Endothelial cell of hepatic sinusoid (primary cell): ENCODE measurements around the gene VSX2.

Experiments used
- in situ Hi-C: cut with HindIII; loops from 2 replicates; pipeline ENCODE4 v1.10.0; 2017; ENCODE audit warnings: low sequenced_read_pairs

VSX2 gene

DNA sequence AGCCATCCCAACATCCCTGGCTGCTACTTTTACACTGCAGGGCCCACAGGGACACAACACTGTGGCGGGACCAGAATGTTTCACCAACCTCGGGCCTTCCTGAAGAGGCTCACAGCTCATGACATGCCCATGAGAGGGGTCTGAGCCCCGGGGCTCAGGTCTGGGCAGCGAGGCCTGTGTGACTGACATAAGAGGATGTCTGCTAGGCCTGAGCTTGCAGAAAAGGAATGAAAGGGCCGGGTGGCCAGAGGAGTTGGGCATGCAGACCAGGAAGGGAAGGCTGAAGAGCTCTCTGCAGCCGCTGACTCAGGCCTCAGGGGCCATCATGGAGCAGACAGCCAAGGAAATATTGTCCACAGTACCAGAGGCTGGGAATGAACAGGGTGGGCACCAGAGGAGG, 18.3 kb upstream of the VSX2 start:
- in situ Hi-C loops, result no loop called here

DNA sequence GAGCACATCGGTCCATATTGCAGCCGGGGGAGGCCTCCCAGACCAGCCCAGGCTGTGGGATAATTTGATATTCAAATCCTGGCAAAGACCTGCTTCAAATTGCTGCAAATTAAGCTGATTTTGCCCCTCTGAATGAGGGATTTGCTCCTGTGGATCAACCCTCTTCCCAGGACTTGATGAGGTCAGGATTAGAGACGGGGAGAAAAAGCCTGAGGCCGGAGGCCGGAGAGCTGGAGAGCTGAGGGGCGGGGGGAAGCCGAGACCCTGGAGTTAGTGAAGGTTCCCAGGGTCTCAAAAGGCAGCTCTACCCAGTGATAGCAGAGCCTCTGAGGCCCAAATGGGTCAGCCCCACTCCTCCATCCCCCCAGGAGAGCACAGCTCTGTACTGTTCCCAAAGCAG, 17.5 kb upstream of the VSX2 start:
- in situ Hi-C loops, result no loop called here

DNA sequence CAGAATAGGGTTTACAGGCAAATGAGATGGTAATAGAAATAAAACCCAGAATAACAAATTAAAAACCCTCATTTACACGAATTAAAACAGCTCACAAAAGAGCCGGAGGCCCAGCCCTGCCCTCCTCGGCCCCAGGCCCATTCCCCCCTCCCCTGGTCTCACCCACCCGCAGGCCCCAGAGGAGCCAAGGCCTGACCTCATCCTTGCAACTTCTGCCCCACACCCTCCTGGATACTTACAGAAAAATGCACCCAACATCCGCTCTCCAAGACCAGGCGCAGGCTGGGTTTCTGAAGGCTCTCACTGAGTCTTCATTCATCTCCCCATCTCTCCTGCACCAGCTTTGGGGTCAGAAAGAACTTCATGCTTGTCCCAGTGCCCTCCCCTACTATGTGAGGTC, 16.2 kb upstream of the VSX2 start:
- in situ Hi-C loops, result no loop called here

DNA sequence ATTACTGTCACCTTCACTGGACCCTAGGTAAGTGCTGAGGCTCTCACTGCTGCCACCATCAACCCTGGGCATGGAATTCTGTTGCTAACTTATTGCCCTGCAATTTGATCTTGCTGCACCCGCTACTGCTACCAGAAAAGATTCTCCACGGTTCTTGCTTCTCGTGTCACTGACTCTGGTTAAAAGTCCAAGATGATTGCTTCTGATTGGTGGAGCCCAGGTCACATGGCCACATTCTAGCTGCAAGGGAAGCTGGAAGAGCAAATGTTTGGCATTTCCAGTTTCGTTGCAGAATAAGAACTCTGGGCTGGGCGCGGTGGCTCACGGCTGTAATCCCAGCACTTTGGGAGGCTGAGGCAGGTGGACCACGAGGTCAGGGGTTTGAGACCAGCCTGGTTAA, 7.5 kb upstream of the VSX2 start:
- in situ Hi-C loops, result no loop called here

DNA sequence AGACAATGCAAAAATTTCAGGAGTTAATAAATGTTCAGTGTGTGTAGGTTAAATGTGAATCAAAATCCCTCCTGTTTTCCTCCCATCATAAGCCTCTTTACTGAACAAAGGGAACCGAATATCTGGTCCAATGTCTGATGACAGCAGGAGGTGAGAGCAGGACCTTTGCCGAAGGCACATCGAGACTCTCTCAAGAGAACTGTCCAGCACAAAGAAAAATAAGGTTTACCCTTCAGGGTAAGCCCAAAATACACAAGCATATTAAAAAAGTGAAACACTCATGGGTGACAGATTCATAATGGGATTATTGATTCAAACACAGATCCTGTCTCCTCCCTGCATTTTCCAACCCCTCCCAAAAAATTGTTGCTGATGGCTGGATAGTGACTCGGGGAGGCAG, 4.2 kb upstream of the VSX2 start:
- in situ Hi-C loops, result no loop called here

DNA sequence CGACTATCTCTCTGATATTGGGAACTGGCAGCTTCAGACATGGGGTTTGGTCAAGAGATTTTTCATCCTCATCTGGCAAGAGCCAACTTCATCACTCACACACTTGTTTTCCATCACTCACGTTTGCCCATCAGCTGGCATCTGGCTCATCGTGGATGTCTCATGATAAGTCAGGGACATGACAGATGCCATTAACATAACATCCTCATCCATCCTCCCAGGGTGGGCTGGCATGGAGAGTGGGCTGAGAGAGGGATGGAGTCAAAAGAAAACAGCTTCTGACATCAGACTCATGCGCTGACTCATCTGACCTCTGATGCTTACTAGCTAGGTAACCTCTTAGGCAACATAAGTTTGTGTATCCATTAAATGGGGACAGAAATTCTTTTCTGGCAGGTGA, 1.8 kb upstream of the VSX2 start:
- in situ Hi-C loops, result no loop called here

DNA sequence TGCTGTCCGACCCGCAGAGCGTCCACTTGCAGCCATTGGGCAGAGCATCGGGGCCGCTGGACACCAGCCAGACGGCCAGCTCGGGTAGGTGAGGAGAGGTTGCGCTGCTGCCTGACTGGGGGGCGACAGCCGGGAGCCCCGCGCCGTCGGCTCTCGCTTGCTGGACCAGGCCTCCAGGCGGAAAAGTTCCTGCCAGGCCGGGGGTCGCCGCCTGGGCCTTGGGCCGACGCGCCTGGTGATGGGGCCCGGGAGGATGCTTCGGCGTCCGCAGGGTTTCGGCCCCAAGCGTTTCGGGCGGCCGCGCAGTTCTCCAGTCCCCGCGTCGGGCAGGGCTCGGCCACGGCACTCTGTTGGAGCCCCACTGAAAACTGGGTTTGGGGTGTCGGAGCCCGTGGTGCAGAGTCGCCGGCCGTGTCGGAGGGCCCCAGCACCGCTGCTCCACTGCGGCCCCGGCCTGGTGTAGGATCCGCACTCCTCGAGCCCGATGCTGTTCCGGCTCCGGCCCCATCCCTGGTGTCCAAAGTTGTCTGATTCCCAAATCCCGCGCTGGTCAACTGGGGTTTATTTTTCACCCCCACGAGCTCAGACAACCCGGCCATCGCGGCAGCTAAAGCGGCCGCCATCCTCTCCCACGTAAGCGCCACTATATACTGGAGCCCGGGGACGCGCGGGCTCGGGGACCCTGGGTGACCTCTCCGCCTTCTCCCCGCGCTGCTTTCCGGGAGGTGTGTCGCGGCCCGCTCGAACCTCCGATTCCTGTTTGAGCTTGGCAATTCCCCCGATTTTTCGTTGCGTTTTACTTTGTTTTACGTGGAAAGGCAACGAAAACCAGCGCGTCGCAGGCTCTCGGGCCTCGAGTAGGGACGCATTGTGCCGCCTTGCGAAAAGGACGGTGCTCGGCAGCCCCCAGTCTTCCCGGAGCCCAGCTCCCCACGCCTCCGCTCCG, 872 bp downstream of the VSX2 start:
- in situ Hi-C loops, result no loop called here

DNA sequence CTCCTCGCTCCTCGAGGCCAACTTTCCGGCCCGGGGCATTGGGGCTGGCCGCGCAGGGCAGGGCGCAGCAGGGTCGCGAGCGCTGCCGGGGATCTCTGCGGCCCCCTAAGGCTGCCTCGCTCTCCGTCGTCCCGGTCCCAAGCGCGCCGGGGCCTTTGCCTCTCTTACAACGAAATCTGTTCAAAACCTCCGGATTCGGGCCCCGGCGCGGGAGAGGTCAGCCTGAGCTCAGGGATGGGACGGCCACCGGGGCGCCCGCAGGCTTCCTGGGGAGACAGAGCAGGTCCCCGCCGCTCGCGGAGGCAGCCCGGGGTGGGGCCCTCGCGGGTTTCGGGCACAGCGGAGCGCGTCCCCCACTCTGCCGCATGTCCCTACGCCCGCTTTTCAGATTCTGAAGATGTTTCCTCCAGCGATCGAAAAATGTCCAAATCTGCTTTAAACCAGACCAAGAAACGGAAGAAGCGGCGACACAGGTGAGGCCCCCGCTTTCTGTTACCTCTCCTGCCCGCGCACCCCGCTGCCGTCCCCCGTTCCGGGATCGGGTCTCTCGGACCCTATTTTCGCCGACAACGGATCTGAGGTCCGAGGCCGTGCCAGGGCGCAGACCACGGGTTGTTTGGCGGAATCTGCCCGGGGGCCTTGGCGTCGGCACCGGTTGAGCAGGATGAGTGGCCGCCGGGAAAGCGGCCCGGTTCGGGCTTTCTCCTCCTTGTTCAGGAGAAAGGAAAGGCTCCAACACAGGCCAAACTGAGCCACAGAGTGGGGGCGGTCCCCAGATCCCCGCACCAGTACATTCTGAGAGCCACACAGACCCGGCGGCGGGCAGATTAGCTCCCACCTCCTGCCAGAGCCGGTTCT, 1.8 kb downstream of the VSX2 start:
- in situ Hi-C loops, result no loop called here

DNA sequence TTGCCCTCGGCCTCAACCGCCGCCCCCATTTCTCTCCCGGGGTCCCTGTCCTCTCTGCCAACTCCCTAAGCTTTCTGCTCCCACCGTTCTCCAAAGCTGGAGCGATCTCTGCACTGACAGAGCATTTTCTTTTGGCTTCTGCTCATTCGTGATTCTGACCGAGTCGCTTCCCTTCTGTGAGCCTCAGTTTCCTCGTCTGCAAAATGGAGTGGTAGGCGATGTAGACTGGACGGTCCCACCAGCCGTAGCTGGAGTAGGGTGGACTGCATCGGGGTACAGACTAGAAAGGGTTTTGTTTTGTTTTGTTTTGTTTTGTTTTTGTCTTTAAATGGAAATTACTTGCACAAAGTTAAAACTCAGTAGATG, 2.4 kb downstream of the VSX2 start:
- in situ Hi-C loops, result no loop called here

DNA sequence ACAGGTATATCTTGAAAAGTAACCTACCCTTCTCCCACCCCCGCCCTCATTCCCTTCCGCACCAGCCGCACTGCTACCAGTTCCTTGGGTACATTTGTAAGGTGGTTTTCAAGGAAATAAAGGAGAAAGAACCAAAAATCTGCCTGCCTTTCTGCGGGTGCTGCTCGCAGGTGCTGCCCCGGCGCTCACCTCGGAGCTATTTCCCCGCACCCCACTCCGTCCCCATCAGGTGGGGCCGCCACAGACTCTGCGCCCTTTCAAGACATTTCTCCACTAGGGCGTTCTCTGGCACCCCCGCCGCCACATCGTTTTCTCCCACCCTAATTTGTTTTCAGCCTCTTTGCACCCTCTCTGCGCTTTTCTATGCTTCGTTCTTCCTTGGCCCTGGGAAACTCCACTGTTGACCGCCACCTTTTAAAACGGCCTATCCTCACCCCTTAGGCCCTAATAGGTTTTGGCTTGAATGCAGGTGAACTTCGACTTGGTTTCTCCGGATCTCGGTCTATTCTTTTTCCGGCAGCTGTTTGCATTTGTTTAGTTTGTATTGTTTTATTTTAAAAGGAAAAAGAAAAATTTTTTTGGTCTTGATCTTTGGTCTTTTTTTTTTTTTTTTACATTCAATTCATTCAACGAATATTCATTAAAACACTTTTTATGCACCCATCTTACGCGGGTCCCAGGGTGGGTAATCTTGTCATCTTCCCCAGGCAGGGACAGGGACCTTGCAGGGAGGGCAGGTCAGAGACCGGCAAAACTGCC, 3.0 kb downstream of the VSX2 start:
- in situ Hi-C loops, result no loop called here

DNA sequence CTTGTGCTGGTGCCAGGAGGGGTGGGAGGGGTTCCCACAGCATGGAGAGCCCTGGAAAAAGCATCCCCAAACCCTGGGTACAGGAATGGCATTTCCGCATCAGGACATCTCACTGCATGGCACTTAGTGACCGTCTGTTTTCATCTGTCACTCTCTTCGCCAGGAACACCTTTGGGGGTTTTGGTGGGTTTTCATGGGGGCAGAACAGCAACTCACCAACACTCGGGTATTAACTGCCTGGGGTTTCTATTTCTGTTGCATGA, 3.5 kb downstream of the VSX2 start:
- in situ Hi-C loops, result no loop called here

DNA sequence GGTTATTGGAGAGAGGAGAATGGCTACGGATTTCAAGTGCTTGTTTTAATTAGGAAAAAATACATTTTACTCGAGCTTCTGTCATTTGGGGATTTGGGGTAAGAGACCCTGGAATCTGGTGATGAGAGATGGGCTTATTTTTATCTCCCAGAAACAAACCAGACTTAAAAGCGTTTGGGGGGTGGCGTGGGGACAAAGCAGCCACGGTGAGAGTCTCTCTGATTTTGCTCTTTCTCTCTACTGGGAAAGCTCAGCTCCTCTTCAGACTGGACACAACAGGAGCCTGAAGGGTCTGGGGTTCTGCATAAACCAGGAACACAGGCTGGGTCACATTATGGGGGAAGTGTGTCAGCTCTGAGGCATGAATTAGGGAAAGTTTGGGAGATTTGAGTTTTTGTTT, 3.8 kb downstream of the VSX2 start:
- in situ Hi-C loops, result no loop called here

DNA sequence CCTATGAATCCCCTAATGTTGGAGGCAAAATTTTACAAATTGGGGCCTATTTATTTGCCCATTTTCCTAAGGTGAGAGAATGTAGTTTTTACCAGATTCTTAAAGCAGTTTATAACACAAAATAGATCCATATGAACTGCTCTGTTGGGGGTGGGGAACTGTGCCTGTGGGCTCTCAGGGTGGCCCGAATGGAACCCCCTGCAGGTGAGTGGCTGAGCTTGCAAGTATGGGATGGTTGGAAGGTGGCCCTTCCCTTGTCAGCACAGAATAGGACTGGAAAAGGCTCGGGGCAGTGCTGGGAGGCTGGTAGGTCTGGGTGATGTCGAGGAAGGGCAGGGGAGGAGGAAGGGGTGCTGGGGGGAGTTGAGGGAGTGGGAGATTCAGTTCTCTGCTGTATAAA, 4.9 kb downstream of the VSX2 start:
- in situ Hi-C loops, result no loop called here

DNA sequence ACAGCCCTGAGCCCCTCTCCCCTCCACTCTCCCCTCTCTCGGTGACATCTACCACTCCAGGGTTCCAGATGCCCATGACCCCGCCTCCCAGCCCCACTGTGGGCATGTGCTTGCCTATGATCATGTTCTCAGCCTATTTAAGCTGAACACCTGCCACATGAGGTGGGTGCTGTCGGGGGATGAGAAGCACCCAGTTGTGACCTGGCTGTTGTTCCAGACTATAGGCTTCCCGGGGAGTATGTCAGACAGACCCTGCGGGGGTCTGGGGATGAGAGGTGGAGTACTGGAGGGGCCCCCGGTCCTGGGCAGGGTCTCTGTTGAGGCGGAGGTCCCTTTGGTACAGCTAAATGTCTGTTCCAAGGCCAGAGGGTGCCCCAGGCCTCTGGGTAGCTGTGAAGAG, 6.0 kb downstream of the VSX2 start:
- in situ Hi-C loops, result no loop called here

DNA sequence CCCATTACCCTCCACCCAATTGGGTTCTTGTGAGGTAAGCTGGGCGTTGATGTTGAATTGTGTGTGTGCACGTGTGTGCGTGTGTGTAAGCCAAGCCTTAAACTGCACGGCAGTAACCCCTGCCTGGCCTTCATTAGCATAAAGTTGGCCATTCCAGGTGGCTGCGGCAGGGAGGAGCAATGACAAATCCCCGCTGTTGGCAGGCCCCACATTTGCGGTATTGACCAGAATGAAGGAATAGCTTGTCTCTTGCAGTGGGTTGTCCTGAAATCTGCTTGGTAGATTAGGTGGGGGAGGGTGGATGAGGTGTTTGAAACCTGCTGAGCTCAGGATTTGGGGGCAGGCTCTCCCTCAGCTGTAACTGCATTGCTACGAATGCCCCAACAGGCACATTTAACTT, 7.3 kb downstream of the VSX2 start:
- in situ Hi-C loops, result no loop called here

DNA sequence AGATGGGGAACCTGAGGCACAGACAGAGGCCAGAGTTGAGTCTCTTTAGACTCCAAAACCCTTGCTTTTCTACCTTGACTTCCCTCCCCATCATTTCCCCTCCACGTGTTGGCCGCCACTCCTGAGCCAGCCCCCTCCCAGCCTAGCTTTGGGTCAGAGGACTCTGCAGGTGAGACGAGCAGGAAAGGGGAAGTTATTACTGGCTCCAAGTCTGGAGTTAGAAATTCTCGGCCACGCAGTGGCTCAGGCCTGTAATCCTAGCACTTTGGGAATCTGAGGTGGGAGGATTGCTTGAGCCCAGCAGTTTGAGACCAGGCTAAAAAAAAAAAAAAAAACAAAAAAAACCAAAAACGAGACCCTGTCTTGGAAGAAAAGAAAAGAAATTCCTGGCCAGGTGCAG, 8.8 kb downstream of the VSX2 start:
- in situ Hi-C loops, result no loop called here

DNA sequence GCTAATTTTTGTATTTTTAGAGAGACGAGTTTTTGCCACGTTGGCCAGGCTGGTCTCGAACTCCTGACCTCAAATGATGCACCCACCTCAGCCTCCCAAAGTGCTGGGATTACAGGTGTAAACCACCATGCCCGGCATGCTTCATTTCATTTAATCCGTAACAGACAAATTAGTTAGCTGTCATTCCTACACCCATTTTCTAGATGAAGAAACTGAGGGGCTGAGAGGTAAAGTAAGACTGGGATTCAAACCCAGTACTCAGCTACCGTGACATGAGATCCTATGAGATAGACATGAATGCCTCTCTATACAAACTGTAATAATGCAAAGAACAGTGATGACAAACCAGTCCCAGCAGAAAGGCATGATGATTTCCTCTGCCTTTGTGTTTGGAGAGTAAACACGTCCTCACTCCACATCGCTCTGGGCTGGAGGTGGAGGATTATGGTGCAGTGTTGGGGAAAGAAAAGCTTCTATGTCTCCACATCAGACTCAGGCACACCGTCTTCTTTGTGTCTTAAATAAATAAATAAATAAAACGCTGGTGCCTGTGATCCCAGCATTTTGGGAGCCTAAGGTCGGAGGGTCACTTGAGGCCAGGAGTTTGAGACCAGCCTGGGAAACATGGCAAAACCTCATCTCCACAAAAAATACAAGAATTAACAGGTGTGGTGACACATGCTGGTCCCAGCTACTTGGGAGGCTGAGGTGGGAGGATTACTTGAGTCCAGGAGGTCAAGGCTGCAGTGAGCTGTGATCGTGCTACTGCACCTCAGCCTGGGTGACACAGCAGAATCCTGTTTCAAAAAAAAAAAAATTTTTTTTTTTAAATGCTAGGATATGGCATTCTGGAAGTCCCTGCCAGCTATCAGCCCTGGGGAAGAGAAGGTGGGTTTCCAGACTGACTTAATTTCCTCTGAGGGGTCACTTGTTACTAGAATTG, 10.5 kb downstream of the VSX2 start:
- in situ Hi-C loops, result loop anchor here (5.0 kb wide), 1 partner anchor 43 kb away; no protein-coding TSS in a partner anchor

DNA sequence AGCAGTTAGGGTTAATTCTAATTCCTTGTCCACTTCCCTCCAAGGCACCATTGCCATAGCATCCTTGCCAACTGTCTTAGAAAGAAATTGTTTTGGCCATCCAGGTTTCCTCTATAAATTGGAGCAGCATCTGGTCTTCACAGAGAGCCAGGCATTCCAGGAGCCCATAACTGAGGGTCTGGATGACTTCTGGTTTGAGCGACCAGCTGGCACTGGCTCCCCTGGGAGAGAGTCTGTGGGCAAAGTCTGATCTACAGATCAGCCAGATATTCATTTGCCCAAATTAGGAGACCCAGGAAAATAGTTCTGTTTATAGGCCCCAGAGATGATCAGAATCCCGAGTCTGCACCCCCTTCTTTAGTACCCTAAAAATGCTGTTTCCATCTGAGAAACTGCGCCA, 16.0 kb downstream of the VSX2 start:
- in situ Hi-C loops, result no loop called here

DNA sequence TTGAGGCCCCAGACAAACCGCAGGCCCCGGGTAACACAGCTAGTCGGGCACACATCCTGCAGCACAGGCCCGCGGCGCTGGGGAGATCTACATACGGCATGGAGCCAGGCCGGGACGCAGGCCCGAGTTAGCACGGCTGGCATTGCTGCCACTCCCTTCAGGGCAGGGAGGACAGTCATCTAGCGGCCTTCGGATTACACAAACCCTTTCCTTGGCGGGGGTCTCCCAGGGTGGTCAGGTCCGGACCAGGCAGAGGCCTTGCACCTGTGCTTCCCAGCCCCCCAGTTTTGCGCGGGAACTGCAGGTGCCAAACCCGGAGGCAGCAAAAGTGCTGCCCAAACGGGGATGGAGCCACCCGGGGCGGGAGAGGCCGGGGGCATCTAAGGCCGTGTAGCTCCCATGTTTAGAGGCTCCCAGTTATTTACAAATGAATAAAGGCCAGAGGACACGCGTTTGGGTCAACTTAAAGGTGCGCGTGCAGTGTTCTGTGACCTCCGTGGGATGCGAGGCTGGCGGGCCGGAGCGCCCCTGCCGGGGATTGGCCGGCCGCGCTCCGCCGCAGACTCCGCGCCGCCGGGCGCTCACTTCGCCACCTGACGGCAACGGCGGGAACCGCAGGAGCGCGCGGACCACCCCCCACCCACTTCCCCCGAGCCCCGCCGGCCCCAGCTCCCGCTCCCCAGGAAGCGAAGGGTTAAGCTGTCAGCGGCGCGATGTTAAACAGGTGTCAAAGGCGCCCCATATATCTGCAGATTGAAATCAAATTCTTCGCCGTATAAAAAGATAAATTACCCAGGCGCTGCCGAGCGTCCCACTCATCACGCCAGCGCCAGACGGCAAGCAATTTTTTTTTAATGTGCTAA, 18.1 kb downstream of the VSX2 start:
- in situ Hi-C loops, result no loop called here
